GM12878 (cell line): ENCODE measurements around the gene EMX1. TPM values are rescaled to one million over a fixed set of nuclear protein-coding genes. Genes with fewer than 3 reads are reported as not detected.

Experiments
- ATAC-seq: fragments of 200-7000 bp; cut with Tn5 transposase; 3 replicates; pipeline ENCODE4 v1.9.1; 2020; ENCODE audit warnings: mild to moderate bottlenecking, moderate library complexity
- BruUV-seq: library from RNA; stranded (reverse); fragments of 400-500 nt; replicated peaks from 2 replicates; lab custom pipeline; 2021; lab: Mats Ljungman, UMichigan
- CTCF ChIA-PET: fragments of 300-600 bp; sonication (Branson Sonifier 250); formaldehyde crosslinking; extraction: SDS; loops from one replicate; lab custom pipeline; 2021; ENCODE audit warnings: inconsistent platforms; lab: Yijun Ruan, JAX
- POLR2A ChIA-PET: fragments of 350-600 bp; formaldehyde crosslinking; extraction: SDS; loops from one replicate; lab custom pipeline; 2021; ENCODE audit warnings: inconsistent platforms; lab: Charles Lee
- RAD21 ChIA-PET: fragments of 300-600 bp; sonication (Branson Sonifier 250); formaldehyde crosslinking; loops from one replicate; lab custom pipeline; 2023; ENCODE audit warnings: antibody characterized with exemption; ENCODE audit not compliant: unreplicated experiment; lab: Charles Lee
- SMC1A ChIA-PET: fragments of 300-600 bp; sonication (Branson Sonifier 250); formaldehyde crosslinking; loops from one replicate; lab custom pipeline; 2023; ENCODE audit not compliant: unreplicated experiment, uncharacterized antibody; lab: Charles Lee
- DNase-seq: peaks from one replicate; pipeline ENCODE4 v3.0.0-alpha.2; 2011; ENCODE audit warnings: low read depth, low spot score
- FAIRE-seq: peaks from 3 replicates; lab custom pipeline; 2011; peaks lifted over from hg19 to GRCh38; lab: Jason Lieb, UNC
- H2AFZ ChIP-seq: 2 replicates; pipeline ENCODE4 v1.6.0; 2011; ENCODE audit warnings: low read depth, low read length, control low read depth; ENCODE audit not compliant: control insufficient read depth
- H3K27ac ChIP-seq: 2 replicates; pipeline ENCODE4 v1.5.1; 2011; ENCODE audit warnings: control low read depth; ENCODE audit not compliant: control insufficient read depth, insufficient read depth
- H3K27me3 ChIP-seq, 2 experiments: replicated peaks in 1 of 2; 2 replicates each; pipeline versions ENCODE4 v1.6.0 to v1.6.1; 2011; ENCODE audit warnings: low read length in 1 of 2; ENCODE audit not compliant: control insufficient read depth in 2 of 2, insufficient read depth in 2 of 2
- H3K36me3 ChIP-seq, 2 experiments: 2 replicates each; pipeline ENCODE4 v1.5.1; 2011; ENCODE audit warnings: low read length in 1 of 2; ENCODE audit not compliant: control insufficient read depth in 2 of 2, insufficient read depth in 2 of 2
- H3K4me1 ChIP-seq: 2 replicates; pipeline ENCODE4 v1.6.1; 2011; ENCODE audit warnings: mild to moderate bottlenecking, low read length, moderate library complexity, mixed read lengths; ENCODE audit not compliant: control insufficient read depth, insufficient read depth
- H3K4me2 ChIP-seq: 2 replicates; pipeline ENCODE4 v1.6.0; 2011; ENCODE audit warnings: control low read depth; ENCODE audit not compliant: control insufficient read depth, insufficient read depth
- H3K4me3 ChIP-seq: fragments of 200-600 bp; sonication (generic); 2 replicates; pipeline ENCODE4 v1.5.1; 2016
- H3K79me2 ChIP-seq: 2 replicates; pipeline ENCODE4 v1.6.0; 2011; ENCODE audit warnings: low read length; ENCODE audit not compliant: control insufficient read depth, insufficient read depth
- H3K9ac ChIP-seq: 2 replicates; pipeline ENCODE4 v1.8.0; 2011; ENCODE audit warnings: low read length, control low read depth, mixed read lengths; ENCODE audit not compliant: control insufficient read depth, insufficient read depth
- H3K9me3 ChIP-seq: replicated peaks from 3 replicates; pipeline ENCODE4 v1.5.1; 2011; ENCODE audit warnings: mild to moderate bottlenecking, low read length; ENCODE audit not compliant: control insufficient read depth, insufficient read depth
- H4K20me1 ChIP-seq: 2 replicates; pipeline ENCODE4 v1.6.0; 2011; ENCODE audit not compliant: control insufficient read depth, insufficient read depth
- BCLAF1 ChIP-seq: fragments of 450-650 bp; IDR thresholded peaks from 2 replicates; pipeline ENCODE4 v1.6.1; 2017; ENCODE audit warnings: antibody characterized with exemption, mild to moderate bottlenecking, moderate library complexity
- CBFB ChIP-seq: IDR thresholded peaks from 2 replicates; pipeline ENCODE4 v1.6.1; 2016; ENCODE audit warnings: antibody characterized with exemption, low read depth
- GABPA ChIP-seq: IDR thresholded peaks from 2 replicates; pipeline ENCODE4 v1.6.1; 2014; ENCODE audit warnings: antibody characterized with exemption, low read depth, mild to moderate bottlenecking, inconsistent platforms
- PAX5 ChIP-seq: IDR thresholded peaks from 2 replicates; pipeline ENCODE4 v1.6.1; 2011; ENCODE audit warnings: low read depth, low read length, borderline replicate concordance
- POLR2A ChIP-seq: IDR thresholded peaks from 2 replicates; pipeline ENCODE4 v1.6.1; 2011; ENCODE audit warnings: low read depth, mild to moderate bottlenecking, low read length
- RBBP5 ChIP-seq: fragments of 200-600 bp; sonication (generic); conservative IDR thresholded peaks from 2 replicates; pipeline ENCODE4 v1.6.1; 2016
- WGBS: methylation state at CpG from one replicate; pipeline ENCODE4 v1.1.6; 2016; ENCODE audit warnings: low lambda C conversion rate; ENCODE audit not compliant: insufficient replicate concordance, insufficient coverage; ENCODE audit errors: missing lambda C conversion rate; 5-methylcytosine and 5-hydroxymethylcytosine counted together
- in situ Hi-C: fragments of 300-500 bp; cut with MboI; formaldehyde crosslinking; loops from 9 replicates; pipeline ENCODE4 v1.14.3; 2018; ENCODE audit warnings: mixed read lengths
- intact Hi-C: fragments of 100-400 bp; cut with micrococcal nuclease; formaldehyde crosslinking; loops from one replicate; pipeline ENCODE4 v1.14.2; 2022; ENCODE audit not compliant: unreplicated experiment
- polyA plus RNA-seq, 11 experiments: library from polyadenylated mRNA; depleted of rRNA in 4 of 11; unstranded in 6 of 11; stranded (reverse) in 5 of 11; fragments of >200 nt; fragmentation: Nextera tagmentation in 4 of 11; fragmentation: Illumina TruSeq in 1 of 11; extraction: Ambion mirVana in 4 of 11; extraction: Trizol in 1 of 11; gene quantifications; 1 replicate in 1 of 11; 2 replicates in 10 of 11; pipeline versions ENCODE4 v1.2.1 to v1.2.3, GENCODE V29; 2011 to 2016; ENCODE audit warnings: inconsistent platforms in 2 of 11, missing spikeins in 2 of 11, low read depth in 1 of 11
- total RNA-seq, 4 experiments: library from RNA; depleted of rRNA in 3 of 4; stranded (reverse); fragments of >200 nt in 3 of 4; fragmentation: Illumina TruSeq in 1 of 4; extraction: Trizol in 1 of 4; gene quantifications; 2 replicates each; pipeline versions ENCODE4 v1.2.1 to v1.2.3, GENCODE V29; 2013 to 2021

EMX1 gene
- total and polyA plus RNA-seq, 10 of the 15 experiments (the other 5 are each of a cell fraction or from before 2014, with no cell fraction given), result 0.07 to 5.1 (median 1.2) TPM; not detected in 1

- DNase-seq (no peak), FAIRE-seq (no peak), ATAC-seq (no peak)
- intact Hi-C loops, result no loop called here
- Histone ChIP-seq H3K9ac (no peak overlapping the region), H3K4me2 (no peak overlapping the region), H3K9me3 (no peaks in the 10 kb centered on the region), H3K4me3 (no peak overlapping the region), H4K20me1 (no peaks in the 10 kb centered on the region; the same call in 1 of the 2 replicates), H3K27me3 (peaks cover 0 to 5% of the 10 kb centered on the region in 2 experiments; a peak in 3 of 4 replicates), H3K4me1 (no peaks in the 10 kb centered on the region; the same call in 1 of the 2 replicates), H3K27ac (no peak overlapping the region), H2AFZ (no peak overlapping the region), H3K79me2 (no peaks in the 10 kb centered on the region), H3K36me3 (no peaks in the 10 kb centered on the region)
- ChIA-PET RAD21 (no interaction called here), SMC1A (interaction anchor here (0.6 to 4.8 kb wide), 2 partner anchors 39 to 70 kb away, joined by 4 to 39 read pairs; no protein-coding TSS in a partner anchor), CTCF (interaction anchor here (1.0 to 8.0 kb wide), 2 partner anchors 39 to 245 kb away, joined by 3 to 117 read pairs; no protein-coding TSS in a partner anchor), POLR2A (no interaction called here)
- no peak for TF ChIP-seq CBFB
- no peak for TF ChIP-seq RBBP5
- no peak for TF ChIP-seq POLR2A
- TF ChIP-seq BCLAF1, result no peak
- TF ChIP-seq GABPA, result no peak
- no peak for TF ChIP-seq PAX5
- in situ Hi-C loops, result no loop called here
- WGBS, result 30% methylated on average over 5 of the region's 5 CpGs
- no TSS peak for BruUV-seq
These were observed 14.9 kb downstream of the EMX1 start for GRCh38 chr2:72932045-72932740.
